GM19238 (cell line): ENCODE measurements around the gene RUNDC3A.
"Not testable (repeated sequence)": the region's sequence is repeated elsewhere in the genome, so short reads cannot be mapped to it uniquely, and the experiment has no call there.

Experiments
- DNase-seq: peaks from one replicate; pipeline ENCODE4 v3.0.0; 2011; ENCODE audit warnings: low spot score; ENCODE audit not compliant: insufficient read length

The RUNDC3A gene

DNA sequence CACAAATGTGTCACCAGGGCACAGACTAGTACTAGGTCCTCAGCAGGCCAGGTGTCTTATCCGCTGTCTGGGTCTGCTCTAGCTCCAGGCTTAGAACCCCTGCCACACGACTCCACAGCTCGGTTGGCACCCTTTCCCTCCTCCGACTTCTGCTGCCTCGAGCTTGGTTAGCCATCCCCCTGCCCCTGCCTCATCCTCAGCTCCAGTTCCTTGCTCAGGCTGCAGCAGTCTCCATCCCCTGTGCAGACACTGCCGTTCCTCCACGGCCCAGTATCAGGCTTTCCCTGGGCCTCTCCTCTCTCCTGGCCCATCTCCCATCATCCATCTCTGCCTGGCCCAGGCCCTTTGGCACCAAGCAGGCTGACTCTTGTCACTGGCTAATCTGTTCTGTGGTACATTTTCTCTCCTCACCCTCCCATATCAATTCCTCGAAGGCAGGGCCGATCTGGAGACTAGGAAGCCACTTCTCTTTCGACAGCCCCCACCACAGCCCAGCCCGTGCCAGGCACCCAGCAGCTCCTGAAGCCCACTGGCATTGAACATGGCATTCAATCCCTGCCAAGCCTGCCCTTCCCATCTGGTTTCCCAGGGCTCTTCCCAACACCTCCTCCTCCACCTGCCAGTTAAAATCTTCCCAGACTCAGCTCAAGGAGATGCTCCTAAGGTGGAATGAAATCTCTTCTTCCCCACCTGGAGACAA, 35.3 kb downstream of the RUNDC3A start:
- no peak for DNase-seq

DNA sequence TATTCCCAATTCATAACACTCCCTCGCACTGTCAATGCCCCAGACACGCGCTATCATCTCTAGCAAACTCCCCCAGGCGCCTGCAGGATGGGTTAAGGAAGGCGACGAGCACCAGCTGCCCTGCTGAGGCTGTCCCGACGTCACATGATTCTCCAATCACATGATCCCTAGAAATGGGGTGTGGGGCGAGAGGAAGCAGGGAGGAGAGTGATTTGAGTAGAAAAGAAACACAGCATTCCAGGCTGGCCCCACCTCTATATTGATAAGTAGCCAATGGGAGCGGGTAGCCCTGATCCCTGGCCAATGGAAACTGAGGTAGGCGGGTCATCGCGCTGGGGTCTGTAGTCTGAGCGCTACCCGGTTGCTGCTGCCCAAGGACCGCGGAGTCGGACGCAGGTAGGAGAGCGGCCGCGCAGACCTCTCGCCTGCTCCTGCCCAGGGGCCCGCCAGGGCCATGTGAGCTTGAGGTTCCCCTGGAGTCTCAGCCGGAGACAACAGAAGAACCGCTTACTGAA, 36.6 kb downstream of the RUNDC3A start, which contains the start of gene GRN:
TSS of gene GRN (plus strand) at position 364 of the 515 bp plus-strand sequence. CDS start 3,863 bp downstream, outside the sequence.
- peak; percentile 92 for DNase-seq

GRCh38 chr17:44345454-44346026, 37.1 kb downstream of the RUNDC3A start:
- DNase-seq, result no peak

DNA sequence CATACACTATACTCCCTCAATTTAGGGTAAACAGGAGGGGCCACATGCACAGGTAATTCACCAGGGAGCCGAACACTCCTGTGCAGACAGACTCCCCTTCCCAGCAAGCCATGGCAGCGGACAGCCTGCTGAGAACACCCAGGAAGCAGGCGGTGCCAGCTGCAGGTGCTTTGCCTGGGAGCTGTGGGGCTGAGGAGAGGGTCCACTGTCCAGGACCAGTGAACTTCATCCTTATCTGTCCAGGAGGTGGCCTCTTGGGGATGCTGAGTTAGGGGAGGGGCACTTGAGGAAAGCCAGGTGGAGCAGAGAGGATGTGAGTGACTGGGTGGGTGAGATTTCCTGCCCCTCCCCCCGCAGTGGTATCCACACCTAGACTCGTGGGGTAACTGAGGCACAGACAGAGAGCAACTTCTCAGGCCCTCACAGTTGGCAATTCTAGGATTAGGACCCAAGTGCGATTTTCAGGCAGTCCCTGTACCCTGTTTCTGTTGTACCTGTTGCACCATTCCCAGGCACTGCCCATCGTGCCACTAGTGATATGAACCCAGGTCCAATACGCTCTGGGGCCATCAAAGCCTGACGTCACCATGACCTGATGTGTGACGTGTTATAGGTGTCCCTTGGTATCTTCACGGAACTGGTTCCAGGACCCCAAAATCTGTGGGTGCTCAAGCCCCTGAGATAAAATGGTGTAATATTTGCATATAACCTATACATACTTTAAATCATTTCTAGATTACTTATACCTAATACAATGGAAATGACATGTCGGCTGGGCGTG, 37.9 kb downstream of the RUNDC3A start:
- DNase-seq, result no peak

GRCh38 chr17:44347206-44348055, 39.0 kb downstream of the RUNDC3A start:
- DNase-seq, result not testable (repeated sequence)

DNA sequence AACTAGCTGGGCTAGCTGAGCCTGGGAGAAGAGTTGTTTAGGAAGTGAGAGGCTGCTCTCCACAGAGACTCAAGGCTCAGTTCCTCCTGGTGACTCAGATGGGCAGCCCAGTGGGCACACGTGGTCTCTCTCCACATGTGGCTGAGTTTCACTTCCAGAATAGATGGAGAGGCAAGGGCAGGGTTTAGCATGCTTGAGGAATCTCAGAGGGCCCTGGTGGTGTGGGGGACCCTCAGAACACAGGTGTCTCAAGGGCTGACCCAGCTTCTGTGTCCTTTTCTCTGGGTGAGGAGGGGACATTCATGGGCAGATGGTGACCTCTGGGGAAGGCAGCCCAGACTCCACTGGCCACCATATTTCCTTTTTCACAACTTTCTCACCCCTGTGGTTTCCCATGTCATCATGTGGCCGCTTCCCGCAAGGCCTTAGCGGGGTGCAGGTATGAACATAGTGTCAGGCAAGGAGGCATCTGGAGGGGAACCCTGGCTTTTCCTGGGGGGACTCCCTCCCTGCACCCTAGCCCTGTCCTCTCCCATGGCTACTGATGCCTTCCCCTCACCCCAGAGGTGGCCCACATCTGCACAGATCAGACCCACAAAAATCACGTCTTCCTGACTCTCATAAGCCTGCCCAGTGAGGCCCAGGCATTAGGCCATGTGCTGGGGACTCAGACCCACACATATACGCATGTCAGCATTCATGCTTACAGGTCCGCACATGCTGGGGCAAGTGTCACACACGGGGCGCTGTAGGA, 40.0 kb downstream of the RUNDC3A start:
- DNase-seq, result peak; percentile 77

DNA sequence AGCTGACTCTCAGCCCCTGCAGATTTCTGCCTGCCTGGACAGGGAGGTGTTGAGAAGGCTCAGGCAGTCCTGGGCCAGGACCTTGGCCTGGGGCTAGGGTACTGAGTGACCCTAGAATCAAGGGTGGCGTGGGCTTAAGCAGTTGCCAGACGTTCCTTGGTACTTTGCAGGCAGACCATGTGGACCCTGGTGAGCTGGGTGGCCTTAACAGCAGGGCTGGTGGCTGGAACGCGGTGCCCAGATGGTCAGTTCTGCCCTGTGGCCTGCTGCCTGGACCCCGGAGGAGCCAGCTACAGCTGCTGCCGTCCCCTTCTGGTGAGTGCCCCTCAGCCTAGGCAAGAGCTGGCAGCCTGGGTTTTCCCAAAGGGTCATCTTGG, 40.6 kb downstream of the RUNDC3A start:
- DNase-seq, result no peak

DNA sequence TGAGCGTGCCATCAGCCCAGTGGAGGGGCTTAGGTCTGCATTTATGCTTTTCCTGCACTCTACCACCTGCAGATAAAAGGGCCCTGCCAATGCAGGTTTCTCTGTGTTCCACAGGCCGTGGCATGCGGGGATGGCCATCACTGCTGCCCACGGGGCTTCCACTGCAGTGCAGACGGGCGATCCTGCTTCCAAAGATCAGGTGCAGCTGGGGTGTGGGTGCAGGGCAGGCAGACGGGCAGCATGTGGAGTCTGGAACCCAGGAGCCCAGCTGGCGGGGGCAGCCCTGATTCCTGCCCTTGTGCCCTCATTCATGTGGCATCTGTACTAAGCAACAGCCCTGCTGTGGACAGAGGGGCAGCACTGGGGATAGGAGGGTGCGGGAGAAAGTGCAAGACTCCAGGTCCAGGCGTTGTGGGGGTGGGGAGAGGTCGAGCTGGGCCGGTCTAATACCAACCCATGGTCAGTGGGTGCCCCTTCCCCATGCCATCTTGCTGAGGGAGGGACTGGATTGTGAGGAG, 41.2 kb downstream of the RUNDC3A start:
- no peak for DNase-seq

- peak; percentile 83 for DNase-seq
Observed at GRCh38 chr17:44350733-44351226, 42.4 kb downstream of the RUNDC3A start.

DNA sequence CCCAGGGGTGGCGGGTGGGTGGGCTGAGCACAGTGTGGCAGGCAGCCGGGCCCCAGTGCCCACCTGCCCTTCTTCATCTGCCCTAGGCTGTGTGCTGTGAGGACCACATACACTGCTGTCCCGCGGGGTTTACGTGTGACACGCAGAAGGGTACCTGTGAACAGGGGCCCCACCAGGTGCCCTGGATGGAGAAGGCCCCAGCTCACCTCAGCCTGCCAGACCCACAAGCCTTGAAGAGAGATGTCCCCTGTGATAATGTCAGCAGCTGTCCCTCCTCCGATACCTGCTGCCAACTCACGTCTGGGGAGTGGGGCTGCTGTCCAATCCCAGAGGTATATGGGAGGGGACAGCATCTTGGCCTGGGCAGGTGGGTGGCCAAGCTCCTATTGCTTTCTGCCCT, 43.1 kb downstream of the RUNDC3A start:
- DNase-seq, result no peak

GRCh38 chr17:44351961-44352827, 43.8 kb downstream of the RUNDC3A start:
- no peak for DNase-seq

DNA sequence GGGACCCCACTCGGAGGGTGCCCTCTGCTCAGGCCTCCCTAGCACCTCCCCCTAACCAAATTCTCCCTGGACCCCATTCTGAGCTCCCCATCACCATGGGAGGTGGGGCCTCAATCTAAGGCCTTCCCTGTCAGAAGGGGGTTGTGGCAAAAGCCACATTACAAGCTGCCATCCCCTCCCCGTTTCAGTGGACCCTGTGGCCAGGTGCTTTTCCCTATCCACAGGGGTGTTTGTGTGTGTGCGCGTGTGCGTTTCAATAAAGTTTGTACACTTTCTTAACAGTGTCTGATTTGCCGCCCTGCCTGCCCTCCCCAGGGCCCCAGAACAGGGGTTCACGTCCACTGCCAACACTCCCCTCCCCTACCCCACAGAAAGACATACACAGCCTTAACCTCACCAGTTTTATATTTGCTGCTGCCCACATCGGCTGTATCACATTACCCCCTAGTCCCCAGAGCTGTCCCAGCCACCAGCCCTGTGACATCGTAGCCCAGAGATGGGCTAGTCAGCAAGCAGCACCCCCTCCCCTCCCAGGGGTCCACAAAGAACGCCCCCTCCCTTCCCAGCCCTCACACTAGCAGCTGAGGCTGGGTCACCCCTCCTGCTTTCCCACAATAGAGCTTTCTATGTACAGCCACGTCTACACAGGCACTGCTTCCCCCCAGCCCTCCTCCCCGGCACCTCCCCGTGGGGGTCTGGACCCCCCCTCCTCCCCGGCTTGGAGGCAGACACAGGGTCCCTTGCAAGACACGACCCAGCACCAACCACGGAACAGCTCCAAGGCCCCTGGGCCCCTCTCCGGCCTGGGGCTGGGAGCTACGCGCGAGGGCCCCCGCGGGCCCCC, 44.6 kb downstream of the RUNDC3A start:
- DNase-seq, result no peak

DNA sequence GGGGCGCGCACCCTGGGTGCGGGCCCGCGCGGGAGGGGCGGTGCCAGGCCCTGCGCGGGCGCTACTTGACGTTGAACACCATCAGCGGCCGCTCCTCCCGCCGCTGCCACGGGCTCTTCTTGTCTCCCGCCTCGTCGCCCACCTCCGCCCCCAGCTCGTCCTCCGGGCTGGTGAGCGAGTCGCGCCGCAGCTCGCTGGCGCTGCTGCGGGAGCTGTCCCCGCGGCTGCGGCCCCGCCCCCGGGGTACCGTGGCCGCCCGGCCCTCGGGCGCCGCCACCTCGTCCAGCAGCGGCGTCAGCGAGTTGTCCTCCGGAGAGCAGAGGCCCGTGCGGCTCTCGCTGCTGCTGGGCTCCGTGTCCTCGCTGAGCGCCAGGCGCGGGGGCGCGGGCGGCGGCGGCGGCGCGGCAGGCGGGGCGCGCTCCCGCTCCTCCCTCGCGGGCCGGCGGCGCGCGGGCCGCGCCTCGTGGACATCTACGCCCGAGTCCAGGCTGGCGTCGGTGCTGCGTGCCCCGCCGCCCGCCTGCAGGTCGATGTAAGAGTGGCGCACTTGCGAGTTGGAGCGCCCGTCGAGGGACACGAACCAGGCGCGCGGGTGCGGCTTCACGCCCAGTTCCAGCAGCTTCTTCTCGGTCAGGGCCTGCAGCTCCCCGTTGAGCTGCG, 45.4 kb downstream of the RUNDC3A start:
- DNase-seq, result no peak

DNA sequence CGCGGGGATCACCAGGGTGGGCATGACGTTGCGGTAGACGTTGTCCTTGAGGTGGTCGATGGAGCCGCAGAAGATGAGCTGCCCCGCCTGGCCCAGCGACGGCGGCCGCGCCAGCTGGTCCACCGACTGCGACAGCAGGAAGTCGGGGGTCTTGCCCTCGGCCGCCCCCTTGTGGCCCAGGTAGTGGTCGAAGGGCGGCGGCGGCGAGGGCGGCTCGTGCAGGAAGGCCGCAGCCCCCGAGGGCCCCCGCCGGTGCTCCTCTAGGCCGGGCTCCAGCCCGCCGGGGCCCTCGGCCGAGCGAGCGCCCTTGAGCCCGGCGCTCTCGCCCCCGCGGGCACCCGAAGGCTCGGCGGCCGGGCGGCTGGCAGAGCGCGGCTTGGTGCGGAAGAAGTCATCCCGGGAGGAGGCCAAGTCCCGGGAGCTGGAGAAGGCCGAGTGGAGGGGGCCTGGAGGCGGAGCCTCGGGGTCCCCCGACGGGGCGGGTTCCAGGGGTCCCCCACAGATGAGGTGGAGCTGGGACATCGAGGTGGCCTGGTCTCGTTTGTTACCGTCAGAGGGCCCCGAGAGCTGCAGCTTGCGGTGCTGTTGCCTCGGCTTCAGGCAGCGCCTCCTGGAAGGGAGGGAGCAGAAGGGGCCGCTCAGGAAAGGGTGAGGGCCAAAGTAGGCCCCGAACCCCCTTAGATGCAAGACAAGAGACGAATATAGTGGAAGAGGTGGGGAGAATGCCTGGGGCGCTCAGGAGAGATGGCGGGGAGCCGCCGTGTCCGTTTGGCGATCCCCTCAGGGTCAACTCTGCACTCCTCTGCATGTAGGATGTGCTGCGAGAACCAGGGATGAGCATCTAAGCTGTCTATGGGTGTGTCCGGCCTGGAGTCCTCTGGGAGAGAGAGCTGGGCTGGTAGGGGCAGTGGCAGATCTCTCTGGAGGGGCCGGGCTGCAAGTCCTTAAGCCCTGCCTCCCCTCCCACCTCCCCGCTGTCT, 46.5 kb downstream of the RUNDC3A start:
- DNase-seq, result peak; percentile 59

- DNase-seq, result no peak
Observed at GRCh38 chr17:44355642-44356099, 47.3 kb downstream of the RUNDC3A start.

DNA sequence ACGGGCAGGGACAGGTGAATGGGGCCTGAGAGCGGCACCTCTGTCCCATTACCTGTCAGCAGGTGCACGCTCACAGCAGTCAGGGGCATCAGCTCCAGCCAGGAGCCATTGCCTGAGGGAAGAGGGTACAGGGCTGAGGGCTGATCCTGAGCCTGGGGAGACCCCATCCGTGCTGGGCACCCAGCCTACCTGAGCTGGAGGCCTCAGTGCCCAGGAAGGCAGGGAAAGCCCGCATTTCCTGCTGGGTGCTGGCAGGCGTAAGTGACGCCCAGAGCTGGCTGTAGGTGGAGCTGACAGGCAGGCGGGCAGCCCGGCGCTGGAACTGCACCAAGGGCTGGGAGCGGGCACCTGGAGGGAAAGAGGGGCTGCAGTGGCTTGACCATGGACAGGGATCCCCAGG, 47.8 kb downstream of the RUNDC3A start:
- DNase-seq, result no peak
